Smooth muscle cell (in vitro differentiated cells): ENCODE results near the gene NR2F1. TPM values are rescaled to one million over a fixed set of nuclear protein-coding genes. Genes with fewer than 3 reads are reported as not detected.

ENCODE experiments used
- DNase-seq: peaks from one replicate; lab custom pipeline; 2025; ENCODE audit not compliant: unreplicated experiment; lab: John Stamatoyannopoulos, UW
- H2AFZ ChIP-seq: fragments of 200-600 bp; sonication (generic); 2 replicates; pipeline ENCODE4 v1.6.0; 2016; ENCODE audit warnings: antibody characterized with exemption, low read depth, mild to moderate bottlenecking
- H3F3A ChIP-seq: fragments of 200-600 bp; sonication (generic); 2 replicates; pipeline ENCODE4 v1.6.0; 2017; ENCODE audit warnings: antibody characterized with exemption, low read depth
- H3K27ac ChIP-seq: fragments of 200-600 bp; sonication (generic); 2 replicates; pipeline ENCODE4 v1.5.1; 2016; ENCODE audit warnings: low read depth, mild to moderate bottlenecking
- H3K27me3 ChIP-seq: fragments of 200-600 bp; sonication (generic); 2 replicates; pipeline ENCODE4 v1.6.1; 2016; ENCODE audit warnings: low read depth, mild to moderate bottlenecking
- H3K36me3 ChIP-seq: fragments of 200-600 bp; sonication (generic); 2 replicates; pipeline ENCODE4 v1.5.1; 2016; ENCODE audit warnings: low read depth
- H3K4me1 ChIP-seq: fragments of 200-600 bp; sonication (generic); 2 replicates; pipeline ENCODE4 v1.5.1; 2016; ENCODE audit warnings: low read depth
- H3K4me2 ChIP-seq: fragments of 200-600 bp; sonication (generic); 2 replicates; pipeline ENCODE4 v1.6.0; 2016; ENCODE audit warnings: mild to moderate bottlenecking
- H3K4me3 ChIP-seq: fragments of 200-600 bp; sonication (generic); 2 replicates; pipeline ENCODE4 v1.5.1; 2016; ENCODE audit warnings: mild to moderate bottlenecking
- H3K79me2 ChIP-seq: fragments of 200-600 bp; sonication (generic); 2 replicates; pipeline ENCODE4 v1.6.0; 2016; ENCODE audit warnings: low read depth, mild to moderate bottlenecking
- H3K9ac ChIP-seq: fragments of 200-600 bp; sonication (generic); 2 replicates; pipeline ENCODE4 v1.6.0; 2016; ENCODE audit warnings: low read depth
- H3K9me3 ChIP-seq: fragments of 200-600 bp; sonication (generic); replicated peaks from 2 replicates; pipeline ENCODE4 v1.5.1; 2016; ENCODE audit warnings: low read depth
- H4K20me1 ChIP-seq: fragments of 200-600 bp; sonication (generic); 2 replicates; pipeline ENCODE4 v1.6.0; 2016; ENCODE audit warnings: low read depth
- WGBS: methylation state at CpG from one replicate; pipeline ENCODE4 v1.1.7; 2016; ENCODE audit warnings: low lambda C conversion rate; 5-methylcytosine and 5-hydroxymethylcytosine counted together
- microRNA counts: library from miRNA; unstranded; fragments of <30 nt; microRNA quantifications from one replicate; lab custom pipeline; 2016
- polyA plus RNA-seq: library from polyadenylated mRNA; unstranded; fragments of >200 nt; fragmentation: Nextera tagmentation; extraction: Ambion mirVana; gene quantifications from 2 replicates; pipeline ENCODE4 v1.2.1, GENCODE V29; 2016
- total RNA-seq: library from RNA; depleted of rRNA; stranded (reverse); fragments of >200 nt; gene quantifications from 2 replicates; pipeline ENCODE4 v1.2.3, GENCODE V29; 2014
- TF ChIP-seq, protein P1 (sequence below): fragments of 200-600 bp; sonication (generic); IDR thresholded peaks from 2 replicates; pipeline ENCODE4 v1.5.1; 2017; ENCODE audit warnings: borderline replicate concordance, mild to moderate bottlenecking, antibody characterized with exemption; ENCODE audit not compliant: insufficient read depth, poor library complexity, severe bottlenecking

The NR2F1 gene
- total and polyA plus RNA-seq, 2 experiments from 2014 or later = 6.0 to 8.2 TPM

DNA sequence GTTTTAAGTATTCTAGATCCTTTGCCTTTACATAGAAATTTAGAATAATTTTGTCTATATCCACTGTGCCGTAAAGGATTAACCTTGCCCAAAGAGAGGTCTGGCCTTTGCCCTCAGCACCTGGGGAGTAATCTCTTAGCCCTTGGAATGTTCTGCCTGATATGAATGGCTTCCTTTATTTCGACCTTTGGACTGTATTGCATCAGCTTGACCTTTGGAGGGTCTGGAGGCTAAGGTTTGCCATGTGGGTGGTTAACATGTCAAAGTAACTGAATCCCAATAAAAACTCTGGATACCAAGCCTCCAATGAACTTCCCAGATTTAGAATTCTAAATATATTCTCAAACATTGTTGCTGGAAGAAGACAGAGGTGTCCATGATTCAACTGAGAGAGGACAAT, 54.7 kb downstream of the NR2F1 start:
- no peak overlapping the region for H3K27ac ChIP-seq
- H3K4me2 ChIP-seq = no peak overlapping the region
- H3K36me3 ChIP-seq = no peaks in the 10 kb centered on the region
- H2AFZ ChIP-seq = no peak overlapping the region
- TF ChIP-seq, protein P1, sequence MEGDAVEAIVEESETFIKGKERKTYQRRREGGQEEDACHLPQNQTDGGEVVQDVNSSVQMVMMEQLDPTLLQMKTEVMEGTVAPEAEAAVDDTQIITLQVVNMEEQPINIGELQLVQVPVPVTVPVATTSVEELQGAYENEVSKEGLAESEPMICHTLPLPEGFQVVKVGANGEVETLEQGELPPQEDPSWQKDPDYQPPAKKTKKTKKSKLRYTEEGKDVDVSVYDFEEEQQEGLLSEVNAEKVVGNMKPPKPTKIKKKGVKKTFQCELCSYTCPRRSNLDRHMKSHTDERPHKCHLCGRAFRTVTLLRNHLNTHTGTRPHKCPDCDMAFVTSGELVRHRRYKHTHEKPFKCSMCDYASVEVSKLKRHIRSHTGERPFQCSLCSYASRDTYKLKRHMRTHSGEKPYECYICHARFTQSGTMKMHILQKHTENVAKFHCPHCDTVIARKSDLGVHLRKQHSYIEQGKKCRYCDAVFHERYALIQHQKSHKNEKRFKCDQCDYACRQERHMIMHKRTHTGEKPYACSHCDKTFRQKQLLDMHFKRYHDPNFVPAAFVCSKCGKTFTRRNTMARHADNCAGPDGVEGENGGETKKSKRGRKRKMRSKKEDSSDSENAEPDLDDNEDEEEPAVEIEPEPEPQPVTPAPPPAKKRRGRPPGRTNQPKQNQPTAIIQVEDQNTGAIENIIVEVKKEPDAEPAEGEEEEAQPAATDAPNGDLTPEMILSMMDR = no peak
- DNase-seq = no peak
- 87% methylated on average over 2 of the region's 2 CpGs for WGBS
- H3F3A ChIP-seq = no peaks in the 10 kb centered on the region
- no peaks in the 10 kb centered on the region for H3K4me1 ChIP-seq
- no peaks in the 10 kb centered on the region for H3K9me3 ChIP-seq
- no peak overlapping the region for H3K9ac ChIP-seq
- H4K20me1 ChIP-seq = no peaks in the 10 kb centered on the region
- H3K27me3 ChIP-seq = no peaks in the 10 kb centered on the region
- no peaks in the 10 kb centered on the region for H3K79me2 ChIP-seq
- H3K4me3 ChIP-seq = no peak overlapping the region

DNA sequence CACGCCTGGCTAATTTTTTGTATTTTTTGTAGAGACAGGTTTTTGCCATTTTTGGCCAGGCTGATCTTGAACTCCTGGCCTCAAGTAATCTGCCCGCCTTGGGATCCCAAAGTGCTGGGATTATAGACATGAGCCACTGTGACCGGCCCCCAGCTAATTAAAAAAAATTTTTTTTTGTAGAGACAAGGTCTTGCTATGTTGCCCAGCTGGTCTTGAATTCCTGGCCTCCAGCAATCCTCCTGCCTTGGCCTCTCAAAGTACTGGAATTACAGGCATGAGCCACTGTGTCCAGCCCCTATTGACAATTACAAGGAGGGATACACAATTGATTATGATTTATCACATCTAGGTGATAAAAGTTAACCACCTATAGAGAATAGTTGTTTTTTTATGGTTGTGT, 59.5 kb downstream of the NR2F1 start:
- DNase-seq = no peak
- Histone ChIP-seq H3K9ac (no peak overlapping the region), H3K9me3 (no peaks in the 10 kb centered on the region), H3K4me2 (no peak overlapping the region), H3K27ac (no peak overlapping the region), H3K79me2 (no peaks in the 10 kb centered on the region), H4K20me1 (no peaks in the 10 kb centered on the region), H3K27me3 (no peaks in the 10 kb centered on the region), H3K36me3 (no peaks in the 10 kb centered on the region), H3F3A (no peaks in the 10 kb centered on the region), H2AFZ (no peak overlapping the region), H3K4me1 (no peaks in the 10 kb centered on the region), H3K4me3 (no peak overlapping the region)
- WGBS = 95% methylated on average over 3 of the region's 3 CpGs
- TF ChIP-seq, protein P1 = no peak

MicroRNAs encoded within 50 kb of the gene (microRNA counts, 767-probe panel; counts per million panel counts)
- microRNA hsa-miR-2277-3p (lab: Ali Mortazavi, UCI) (183 counts per million), microRNA hsa-miR-2277-5p (lab: Ali Mortazavi, UCI) (183 counts per million)

Other genes starting within 250 kb of the NR2F1 start
- gene NR2F1-AS1, start 2.0 kb upstream of the NR2F1 start, total RNA-seq = 18.7 and 31.0 TPM in 2 replicates
- 22.9 and 26.1 TPM in 2 replicates for gene NR2F1-AS1, start 2.0 kb upstream of the NR2F1 start, polyA plus RNA-seq
- gene POU5F2, start 158.4 kb downstream of the NR2F1 start, total RNA-seq = 0.45 and 0.99 TPM in 2 replicates
- 0.11 and 0.86 TPM in 2 replicates for gene POU5F2, start 158.4 kb downstream of the NR2F1 start, polyA plus RNA-seq